Astrocyte (in vitro differentiated cells and primary cell): Measurements from ENCODE around the gene TADA2A. TPM values are rescaled to one million over a fixed set of nuclear protein-coding genes. Genes with fewer than 3 reads are reported as not detected.

ENCODE experiments used
- DNase-seq: peaks from one replicate; pipeline ENCODE4 v3.0.0-alpha.2; 2010; ENCODE audit warnings: low read depth
- FAIRE-seq: peaks from 2 replicates; lab custom pipeline; 2011; peaks lifted over from hg19 to GRCh38; lab: Jason Lieb, UNC
- H2AFZ ChIP-seq: 2 replicates; pipeline ENCODE4 v1.6.0; 2012; ENCODE audit warnings: low read depth, low read length, inconsistent platforms
- H3K27ac ChIP-seq: 2 replicates; pipeline ENCODE4 v1.5.1; 2011; ENCODE audit warnings: low read depth, low read length, inconsistent platforms
- H3K27me3 ChIP-seq: 2 replicates; pipeline ENCODE4 v1.6.0; 2011; ENCODE audit warnings: low read length, inconsistent platforms; ENCODE audit not compliant: insufficient read depth
- H3K36me3 ChIP-seq: 2 replicates; pipeline ENCODE4 v1.5.1; 2011; ENCODE audit warnings: low read length, inconsistent platforms; ENCODE audit not compliant: insufficient read depth
- H3K4me1 ChIP-seq: 2 replicates; pipeline ENCODE4 v1.5.1; 2011; ENCODE audit warnings: low read length, inconsistent platforms; ENCODE audit not compliant: insufficient read depth
- H3K4me2 ChIP-seq: 2 replicates; pipeline ENCODE4 v1.6.0; 2012; ENCODE audit warnings: low read length, inconsistent platforms
- H3K4me3 ChIP-seq: 2 replicates; pipeline ENCODE4 v1.5.1; 2011; ENCODE audit warnings: low read depth, mild to moderate bottlenecking, low read length, inconsistent platforms; ENCODE audit not compliant: insufficient read depth
- H3K79me2 ChIP-seq: 2 replicates; pipeline ENCODE4 v1.6.0; 2012; ENCODE audit warnings: mild to moderate bottlenecking, low read length, inconsistent platforms; ENCODE audit not compliant: insufficient read depth
- H3K9ac ChIP-seq: 2 replicates; pipeline ENCODE4 v1.6.0; 2012; ENCODE audit warnings: mild to moderate bottlenecking, low read length, inconsistent platforms
- H3K9me3 ChIP-seq: 2 replicates; pipeline ENCODE4 v1.5.1; 2012; ENCODE audit warnings: low read depth, mild to moderate bottlenecking, low read length, inconsistent platforms; ENCODE audit not compliant: insufficient read depth
- H4K20me1 ChIP-seq: 2 replicates; pipeline ENCODE4 v1.6.0; 2012; ENCODE audit warnings: low read length, inconsistent platforms; ENCODE audit not compliant: insufficient read depth
- H3K27ac Mint-ChIP-seq: one replicate; pipeline ENCODE4 v1.8.0; 2021; ENCODE audit warnings: mild to moderate bottlenecking, mixed read lengths; ENCODE audit not compliant: unreplicated experiment
- H3K27me3 Mint-ChIP-seq: one replicate; pipeline ENCODE4 v1.8.0; 2021; ENCODE audit warnings: low read depth, mixed read lengths; ENCODE audit not compliant: unreplicated experiment
- H3K36me3 Mint-ChIP-seq: one replicate; pipeline ENCODE4 v1.8.0; 2021; ENCODE audit warnings: low read depth, mixed read lengths; ENCODE audit not compliant: unreplicated experiment
- H3K4me1 Mint-ChIP-seq: one replicate; pipeline ENCODE4 v1.8.0; 2021; ENCODE audit warnings: low read depth, mixed read lengths; ENCODE audit not compliant: unreplicated experiment
- H3K4me3 Mint-ChIP-seq: one replicate; pipeline ENCODE4 v1.8.0; 2021; ENCODE audit warnings: mild to moderate bottlenecking, moderate library complexity, mixed read lengths; ENCODE audit not compliant: unreplicated experiment
- H3K9me3 Mint-ChIP-seq: one replicate; pipeline ENCODE4 v1.8.0; 2021; ENCODE audit warnings: mild to moderate bottlenecking, mixed read lengths; ENCODE audit not compliant: unreplicated experiment
- CTCF ChIP-seq: IDR thresholded peaks from 2 replicates; pipeline ENCODE4 v1.5.1; 2011; ENCODE audit warnings: low read depth, mild to moderate bottlenecking, inconsistent platforms, low read length, moderate library complexity; ENCODE audit not compliant: insufficient read depth
- EZH2 ChIP-seq: IDR thresholded peaks from 2 replicates; pipeline ENCODE4 v1.6.1; 2012; ENCODE audit warnings: mild to moderate bottlenecking, low read length, inconsistent platforms; ENCODE audit not compliant: insufficient read depth
- total RNA-seq: library from RNA; stranded (reverse); gene quantifications from 2 replicates; pipeline ENCODE4 v1.2.1, GENCODE V29; 2021

Gene TADA2A
- total RNA-seq, 1 donor from 2014 or later, result 14.0 TPM

- no peaks in the 10 kb centered on the region for H3K36me3 ChIP-seq
- peak overlapping the region; percentile 95 for H3K27ac ChIP-seq
- H3K27ac Mint-ChIP-seq, result peak overlapping the region; percentile 90
- peaks cover 5% of the 10 kb centered on the region for H3K36me3 Mint-ChIP-seq
- TF ChIP-seq CTCF, result no peak
- H3K4me1 ChIP-seq, result peaks cover 32% of the 10 kb centered on the region
- no peaks in the 10 kb centered on the region for H3K27me3 Mint-ChIP-seq
- H3K27me3 ChIP-seq, result no peaks in the 10 kb centered on the region
- peak overlapping the region; percentile 93 for H3K9ac ChIP-seq
- peaks cover 23% of the 10 kb centered on the region for H3K4me1 Mint-ChIP-seq
- no peak overlapping the region for H2AFZ ChIP-seq
- no peak for FAIRE-seq
- peak overlapping the region; percentile 99 for H3K4me2 ChIP-seq
- peak; percentile 98 for DNase-seq
- no peaks in the 10 kb centered on the region for H3K9me3 ChIP-seq
- H3K9me3 Mint-ChIP-seq, result no peaks in the 10 kb centered on the region
- peak overlapping the region; percentile 92 for H3K4me3 Mint-ChIP-seq
- H4K20me1 ChIP-seq, result peaks cover 11% of the 10 kb centered on the region
- peak overlapping the region; percentile 74 for H3K4me3 ChIP-seq
- H3K79me2 ChIP-seq, result peaks cover 31% of the 10 kb centered on the region
Measured at GRCh38 chr17:37488009-37488604, 81.4 kb downstream of the TADA2A start.

- FAIRE-seq, result no peak
- Mint-ChIP-seq H3K27ac (peak overlapping the region; percentile 90), H3K9me3 (no peaks in the 10 kb centered on the region), H3K4me3 (peak overlapping the region; percentile 92), H3K27me3 (no peaks in the 10 kb centered on the region), H3K36me3 (peaks cover 4% of the 10 kb centered on the region), H3K4me1 (peaks cover 23% of the 10 kb centered on the region)
- Histone ChIP-seq H3K36me3 (no peaks in the 10 kb centered on the region), H3K4me2 (peak overlapping the region; percentile 99), H3K4me1 (peaks cover 30% of the 10 kb centered on the region), H3K9ac (peak overlapping the region; percentile 93), H2AFZ (peak overlapping the region; percentile 68), H3K27me3 (no peaks in the 10 kb centered on the region), H3K27ac (peak overlapping the region; percentile 95), H3K79me2 (peaks cover 33% of the 10 kb centered on the region), H3K4me3 (peak overlapping the region; percentile 74), H3K9me3 (no peaks in the 10 kb centered on the region), H4K20me1 (peaks cover 13% of the 10 kb centered on the region)
- DNase-seq, result peak; percentile 94
- TF ChIP-seq CTCF (no peak), EZH2 (no peak)
Measured at GRCh38 chr17:37488607-37489196, 82.0 kb downstream of the TADA2A start.
